HFFc6 (cell line): Measurements from ENCODE around the gene ZSCAN23. TPM values are rescaled to one million over a fixed set of nuclear protein-coding genes. Genes with fewer than 3 reads are reported as not detected.
"Not testable (repeated sequence)": the region's sequence is repeated elsewhere in the genome, so short reads cannot be mapped to it uniquely, and the experiment has no call there.

Experiments
- DNase-seq: peaks from one replicate; pipeline ENCODE4 v3.0.0-alpha.2; 2018
- H3K27ac Mint-ChIP-seq: 2 replicates; pipeline ENCODE4 v1.8.0; 2020; ENCODE audit warnings: mild to moderate bottlenecking, mixed read lengths
- H3K27me3 Mint-ChIP-seq: 2 replicates; pipeline ENCODE4 v1.8.0; 2021; ENCODE audit warnings: mild to moderate bottlenecking, moderate library complexity, mixed read lengths; ENCODE audit not compliant: insufficient read depth
- H3K36me3 Mint-ChIP-seq: 2 replicates; pipeline ENCODE4 v1.8.0; 2021; ENCODE audit warnings: low read depth, mixed read lengths
- H3K4me1 Mint-ChIP-seq: 2 replicates; pipeline ENCODE4 v1.8.0; 2020; ENCODE audit warnings: low read depth, mixed read lengths
- H3K4me3 Mint-ChIP-seq: 2 replicates; pipeline ENCODE4 v1.8.0; 2020; ENCODE audit warnings: mild to moderate bottlenecking, moderate library complexity, mixed read lengths
- H3K9me3 Mint-ChIP-seq: 2 replicates; pipeline ENCODE4 v1.8.0; 2020; ENCODE audit warnings: mild to moderate bottlenecking, mixed read lengths
- total RNA-seq, 6 experiments: library from RNA; stranded (reverse); fragmentation: NEBNext Ultra II Directional; extraction: Animal tissue kit (Norgen Biotek cat#: 25700); gene quantifications; 2 replicates in 1 of 6; 3 replicates in 5 of 6; pipeline ENCODE4 v1.2.3, GENCODE V29; 2021
- TF ChIP-seq, protein P1 (sequence below): fragments of 200-600 bp; sonication (generic); IDR thresholded peaks from 2 replicates; pipeline ENCODE4 v1.5.0; 2021; ENCODE audit warnings: antibody characterized with exemption, mild to moderate bottlenecking

Gene ZSCAN23
- total RNA-seq, 6 experiments from 2014 or later = 0.48 to 1.5 (median 1.0) TPM

DNA sequence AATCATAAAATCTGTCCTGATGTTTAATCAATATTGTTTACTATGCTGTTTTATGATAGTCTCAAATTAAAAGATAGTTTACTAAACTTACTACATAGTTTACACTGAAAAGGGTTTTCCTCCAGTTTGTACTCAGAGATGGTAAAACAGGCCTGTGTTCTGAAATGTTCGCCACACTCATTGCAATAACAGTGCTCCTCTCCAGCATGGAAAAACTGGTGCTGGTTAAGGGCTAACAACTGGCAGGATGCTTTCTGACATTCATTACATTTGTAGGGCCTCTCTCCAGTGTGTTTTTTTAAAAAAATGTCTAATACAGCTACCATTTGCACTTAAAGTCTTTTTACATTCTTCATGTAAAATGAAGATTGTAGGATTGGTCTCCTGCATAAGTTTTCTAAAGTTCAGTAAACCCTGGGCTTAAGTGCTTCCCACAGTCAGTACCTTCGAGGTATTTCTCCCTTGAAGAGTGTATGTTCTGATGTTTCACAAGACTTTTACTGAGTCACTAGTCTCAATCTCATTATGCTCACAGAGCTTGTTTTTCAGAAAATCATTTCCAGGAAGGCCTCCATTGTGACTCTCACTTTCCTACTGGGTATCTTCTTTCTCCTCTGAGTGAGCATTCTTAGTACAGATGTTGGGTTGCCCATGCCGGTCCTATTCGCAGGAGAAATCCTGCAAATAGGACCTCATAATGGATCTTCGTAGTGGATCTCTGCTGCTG lies 35.1 kb downstream of the ZSCAN23 start:
- no peak overlapping the region for H3K4me3 Mint-ChIP-seq
- TF ChIP-seq, protein P1, sequence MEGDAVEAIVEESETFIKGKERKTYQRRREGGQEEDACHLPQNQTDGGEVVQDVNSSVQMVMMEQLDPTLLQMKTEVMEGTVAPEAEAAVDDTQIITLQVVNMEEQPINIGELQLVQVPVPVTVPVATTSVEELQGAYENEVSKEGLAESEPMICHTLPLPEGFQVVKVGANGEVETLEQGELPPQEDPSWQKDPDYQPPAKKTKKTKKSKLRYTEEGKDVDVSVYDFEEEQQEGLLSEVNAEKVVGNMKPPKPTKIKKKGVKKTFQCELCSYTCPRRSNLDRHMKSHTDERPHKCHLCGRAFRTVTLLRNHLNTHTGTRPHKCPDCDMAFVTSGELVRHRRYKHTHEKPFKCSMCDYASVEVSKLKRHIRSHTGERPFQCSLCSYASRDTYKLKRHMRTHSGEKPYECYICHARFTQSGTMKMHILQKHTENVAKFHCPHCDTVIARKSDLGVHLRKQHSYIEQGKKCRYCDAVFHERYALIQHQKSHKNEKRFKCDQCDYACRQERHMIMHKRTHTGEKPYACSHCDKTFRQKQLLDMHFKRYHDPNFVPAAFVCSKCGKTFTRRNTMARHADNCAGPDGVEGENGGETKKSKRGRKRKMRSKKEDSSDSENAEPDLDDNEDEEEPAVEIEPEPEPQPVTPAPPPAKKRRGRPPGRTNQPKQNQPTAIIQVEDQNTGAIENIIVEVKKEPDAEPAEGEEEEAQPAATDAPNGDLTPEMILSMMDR = no peak
- H3K4me1 Mint-ChIP-seq = no peaks in the 10 kb centered on the region
- DNase-seq = no peak
- H3K27me3 Mint-ChIP-seq = no peaks in the 10 kb centered on the region; the same call in none of the 2 replicates
- no peak overlapping the region for H3K27ac Mint-ChIP-seq
- no peaks in the 10 kb centered on the region for H3K9me3 Mint-ChIP-seq
- H3K36me3 Mint-ChIP-seq = no peaks in the 10 kb centered on the region

DNA sequence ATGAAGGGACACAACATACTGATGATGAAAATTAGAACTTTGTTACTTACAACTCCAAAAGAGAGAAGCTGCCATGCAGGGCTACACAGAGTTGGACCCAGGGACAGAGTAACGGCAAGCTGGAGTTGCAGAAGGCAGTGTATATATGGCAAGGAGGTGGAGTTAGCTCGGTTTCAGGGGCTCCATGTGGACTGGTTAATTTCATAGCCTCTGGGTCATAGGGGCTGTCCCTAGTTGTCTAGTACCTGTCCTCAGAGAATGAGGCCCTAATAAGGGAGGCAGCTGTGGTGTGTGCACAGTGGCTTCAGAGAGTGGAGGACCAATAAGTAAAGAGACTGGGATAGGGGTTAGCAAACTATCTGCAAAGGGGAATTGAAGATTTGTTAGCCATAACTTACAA lies 35.9 kb downstream of the ZSCAN23 start:
- Mint-ChIP-seq H3K27me3 (no peaks in the 10 kb centered on the region; the same call in none of the 2 replicates), H3K4me3 (no peak overlapping the region), H3K27ac (no peak overlapping the region), H3K9me3 (no peaks in the 10 kb centered on the region), H3K4me1 (no peaks in the 10 kb centered on the region), H3K36me3 (no peaks in the 10 kb centered on the region)
- TF ChIP-seq, protein P1 = no peak
- no peak for DNase-seq

DNA sequence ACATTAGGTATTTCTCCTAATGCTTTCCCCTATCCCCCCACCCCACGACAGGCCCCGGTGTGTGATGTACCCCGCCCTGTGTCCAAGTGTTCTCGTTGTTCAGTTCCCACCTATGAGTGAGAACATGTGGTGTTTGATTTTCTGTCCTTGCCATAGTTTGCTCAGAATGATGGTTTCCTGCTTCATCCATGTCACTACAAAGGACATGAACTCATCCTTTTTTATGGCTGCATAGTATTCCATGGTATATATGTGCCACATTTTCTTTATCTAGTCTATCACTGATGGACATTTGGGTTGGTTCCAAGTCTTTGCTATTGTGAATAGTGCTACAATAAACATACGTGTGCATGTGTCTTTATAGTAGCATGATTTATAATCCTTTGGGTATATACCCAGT lies 39.4 kb downstream of the ZSCAN23 start:
- not testable (repeated sequence) for H3K36me3 Mint-ChIP-seq, H3K9me3 Mint-ChIP-seq, H3K27ac Mint-ChIP-seq, H3K4me3 Mint-ChIP-seq, H3K27me3 Mint-ChIP-seq, DNase-seq
- peaks cover 15% of the 10 kb centered on the region for H3K4me1 Mint-ChIP-seq

DNA sequence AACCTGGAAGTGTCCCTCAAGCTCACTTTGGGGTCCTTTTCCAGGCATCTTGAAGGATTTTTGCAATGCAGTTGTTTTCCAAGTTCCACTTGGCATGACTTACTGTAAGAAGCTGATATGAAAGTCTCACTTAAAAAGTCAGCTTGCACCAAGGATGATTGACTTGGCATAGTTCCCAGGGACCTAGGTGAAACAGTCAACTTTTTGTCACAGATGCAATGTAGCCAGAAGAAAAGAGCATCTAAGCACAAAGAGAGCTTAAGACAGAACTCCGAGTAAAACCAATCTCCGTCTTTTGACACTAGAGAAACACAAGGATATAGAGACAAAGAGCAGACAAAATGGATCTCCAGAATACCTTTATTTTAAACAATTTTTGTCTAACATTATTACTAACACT lies 41.1 kb downstream of the ZSCAN23 start:
- Mint-ChIP-seq H3K9me3 (no peaks in the 10 kb centered on the region), H3K36me3 (peaks cover 12% of the 10 kb centered on the region), H3K27ac (no peak overlapping the region), H3K4me1 (peaks cover 28% of the 10 kb centered on the region), H3K4me3 (no peak overlapping the region), H3K27me3 (no peaks in the 10 kb centered on the region; the same call in none of the 2 replicates)
- DNase-seq = no peak
- TF ChIP-seq, protein P1 = no peak

DNA sequence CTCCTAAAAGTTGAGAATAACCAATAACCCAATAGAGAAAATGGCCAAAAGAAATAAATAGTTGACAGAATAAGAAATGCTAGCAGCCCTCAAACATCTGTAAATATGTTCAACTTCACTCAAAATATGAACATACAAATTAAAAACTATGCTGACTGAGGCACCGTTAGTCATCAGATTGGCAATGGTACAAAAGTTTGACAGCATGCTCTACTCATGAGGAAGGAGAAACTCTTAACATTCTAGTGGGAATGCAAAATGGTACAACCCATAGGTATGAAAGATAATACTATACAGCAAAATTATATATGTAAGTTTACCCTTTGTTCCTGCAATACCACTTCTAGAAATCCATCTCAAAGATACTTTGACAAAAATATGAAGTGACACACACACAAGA lies 42.1 kb downstream of the ZSCAN23 start:
- H3K27me3 Mint-ChIP-seq = no peaks in the 10 kb centered on the region; the same call in none of the 2 replicates
- peaks cover 36% of the 10 kb centered on the region for H3K4me1 Mint-ChIP-seq
- H3K4me3 Mint-ChIP-seq = peak overlapping the region; percentile 55
- no peak overlapping the region for H3K27ac Mint-ChIP-seq
- no peaks in the 10 kb centered on the region for H3K9me3 Mint-ChIP-seq
- TF ChIP-seq, protein P1 = no peak
- peaks cover 12% of the 10 kb centered on the region for H3K36me3 Mint-ChIP-seq
- DNase-seq = no peak

DNA sequence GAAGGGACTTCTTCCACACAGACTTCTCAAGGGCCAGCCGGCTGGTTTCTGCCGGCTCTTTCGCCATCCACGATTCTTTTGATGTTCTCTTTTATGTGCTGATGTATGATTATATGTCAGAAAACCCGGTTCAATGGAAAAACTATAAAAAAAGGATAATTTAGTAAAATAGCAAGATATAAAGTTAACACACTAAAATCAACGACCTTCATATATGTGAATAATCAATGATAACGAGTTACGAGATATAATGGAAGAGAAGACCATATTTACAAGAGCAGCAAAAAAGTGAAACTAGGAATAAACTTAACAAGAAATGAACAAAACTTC lies 43.2 kb downstream of the ZSCAN23 start:
- H3K4me3 Mint-ChIP-seq = peak overlapping the region; percentile 98
- no peak for DNase-seq
- H3K9me3 Mint-ChIP-seq = no peaks in the 10 kb centered on the region
- H3K27me3 Mint-ChIP-seq = no peaks in the 10 kb centered on the region; the same call in 1 of the 2 replicates
- H3K27ac Mint-ChIP-seq = peak overlapping the region; percentile 95
- H3K36me3 Mint-ChIP-seq = peaks cover 12% of the 10 kb centered on the region
- TF ChIP-seq, protein P1 = no peak
- peaks cover 36% of the 10 kb centered on the region for H3K4me1 Mint-ChIP-seq
